Measurements from ENCODE around the gene AGXT2.

The AGXT2 gene

DNA sequence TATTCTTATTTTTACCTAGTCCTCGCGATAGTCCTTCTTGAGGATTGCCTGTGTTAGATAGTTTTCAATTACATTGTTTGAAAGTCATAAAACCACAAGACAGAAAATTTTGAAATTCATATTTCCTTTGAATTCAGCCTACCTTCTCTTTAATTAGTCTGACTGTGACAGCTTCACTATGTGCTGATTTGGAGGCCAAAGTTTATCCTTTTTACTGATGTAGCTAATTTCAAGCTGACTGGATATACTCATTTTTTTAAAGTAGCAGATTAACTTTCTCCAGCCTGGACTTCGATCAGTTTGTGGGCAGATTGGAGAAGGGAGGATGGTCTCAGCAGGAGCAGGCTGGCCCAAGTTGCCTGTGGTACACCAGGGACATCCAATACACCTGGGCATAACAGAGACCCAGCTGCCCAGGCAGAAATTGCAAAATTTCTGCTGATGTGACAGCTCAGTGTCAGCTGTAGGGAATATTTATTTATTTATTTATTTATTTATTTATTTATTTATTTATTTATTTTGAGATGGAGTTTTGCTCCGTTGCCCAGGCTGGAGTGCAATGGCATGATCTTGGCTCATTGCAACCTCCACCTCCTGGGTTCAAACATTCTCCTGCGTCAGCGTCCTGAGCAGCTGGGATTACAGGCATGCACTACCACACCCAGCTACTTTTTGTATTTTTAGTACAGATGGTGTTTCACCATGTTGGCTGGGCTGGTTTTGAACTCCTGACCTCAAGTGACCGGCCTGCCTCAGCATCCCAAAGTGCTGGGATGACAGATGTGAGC lies 24.2 kb downstream of the AGXT2 start:
- DNase-seq = no peak
- intact Hi-C loops (cut with DNase I) = no loop called here

DNA sequence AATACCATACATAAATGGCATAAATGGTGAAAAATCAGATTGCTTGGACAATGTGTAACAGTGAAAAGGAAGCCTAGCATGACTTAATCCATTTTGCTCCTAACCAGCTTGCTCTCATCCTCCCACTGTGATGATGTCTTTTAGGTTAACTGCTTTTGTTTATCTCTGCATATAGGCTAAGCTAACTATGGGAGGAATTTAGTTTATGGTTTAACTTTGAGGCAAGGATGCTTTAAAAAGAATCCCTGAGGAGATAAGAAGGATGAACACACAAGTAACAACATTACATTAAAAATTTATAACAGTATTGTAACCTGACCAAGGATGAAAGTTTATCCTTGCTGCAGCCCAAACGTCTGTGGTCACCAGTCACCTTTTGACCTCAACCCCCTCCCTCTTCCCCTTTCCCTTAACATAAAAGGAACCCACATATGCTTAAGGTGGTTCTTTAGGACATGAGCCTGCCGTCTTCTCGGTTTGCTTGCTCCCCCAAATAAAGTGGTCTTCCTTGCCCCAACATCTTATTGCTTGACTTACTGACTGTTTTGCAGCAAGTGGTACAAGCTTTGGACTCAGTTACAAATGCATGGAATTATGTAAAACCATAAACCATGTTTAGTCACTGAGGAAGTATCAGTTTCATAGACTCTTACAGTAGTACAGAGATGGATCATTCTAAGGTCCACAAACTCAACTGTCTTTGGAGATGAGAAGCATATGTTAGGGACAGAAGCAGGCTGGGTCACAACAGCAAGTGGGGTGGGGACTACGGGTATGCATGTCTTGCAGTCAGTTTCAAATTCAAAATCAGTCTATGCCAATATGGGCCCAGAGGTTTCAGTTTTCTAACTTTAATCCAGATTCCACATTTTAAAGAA lies 31.3 kb downstream of the AGXT2 start:
- intact Hi-C loops (cut with DNase I) = no loop called here
- no peak for DNase-seq

DNA sequence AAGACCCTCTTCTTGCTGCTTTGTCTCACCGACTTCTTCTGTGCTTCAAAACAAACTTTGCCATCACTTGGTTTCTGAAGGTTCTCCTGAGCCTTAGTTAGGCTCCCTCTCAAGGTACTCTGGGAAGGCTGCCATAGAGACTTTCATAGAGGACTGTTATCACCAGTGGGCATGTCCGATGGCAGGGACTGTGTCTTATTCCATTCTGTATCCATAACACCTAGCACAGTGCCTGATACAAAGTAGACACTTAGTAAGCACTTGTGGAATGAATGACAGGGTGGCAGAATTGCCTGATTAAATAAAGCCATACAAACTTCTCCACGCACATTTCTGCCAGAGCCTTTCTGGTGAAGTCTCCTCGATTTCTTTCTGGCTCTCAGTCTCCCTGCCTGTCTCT lies 32.7 kb downstream of the AGXT2 start:
- DNase-seq = no peak
- intact Hi-C loops (cut with DNase I) = no loop called here

DNA sequence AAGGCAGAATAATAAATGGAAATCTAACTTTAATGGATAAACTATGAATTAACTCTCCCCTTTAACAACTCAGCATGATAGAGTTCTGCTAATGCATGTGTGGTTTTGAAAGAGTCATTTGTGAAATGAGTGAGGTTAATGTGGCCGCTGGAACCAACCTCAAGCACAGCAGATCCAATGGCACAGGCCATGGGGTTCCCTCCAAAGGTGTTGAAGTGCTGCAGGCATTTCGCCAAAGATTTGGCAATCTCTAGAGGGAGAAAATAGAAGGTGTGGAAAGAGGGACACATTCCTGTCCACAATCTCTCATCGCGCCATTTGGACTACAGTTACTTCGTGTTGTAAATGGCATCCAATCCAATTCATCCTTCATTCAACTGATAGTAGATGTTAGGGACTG lies 35.0 kb downstream of the AGXT2 start:
- DNase-seq = no peak
- intact Hi-C loops (cut with DNase I) = no loop called here

DNA sequence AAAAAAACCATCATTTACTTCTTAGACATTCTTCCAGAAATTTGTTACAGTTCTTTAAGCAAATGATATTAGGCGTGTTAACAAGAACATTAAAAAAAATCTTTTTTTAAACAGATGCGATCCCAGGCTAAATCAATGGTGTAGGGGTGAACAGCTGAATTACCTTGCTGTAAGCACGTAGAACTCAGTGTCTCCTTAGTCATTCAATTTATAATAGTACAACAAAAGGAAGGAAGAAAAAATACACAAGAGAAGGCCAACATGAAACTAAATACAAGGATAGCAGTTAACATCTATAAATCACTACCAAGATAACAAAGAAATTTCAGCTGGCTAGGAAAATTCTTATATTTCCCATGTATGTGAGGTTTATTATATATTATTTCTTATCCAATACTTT lies 35.4 kb downstream of the AGXT2 start:
- intact Hi-C loops (cut with DNase I) = no loop called here
- DNase-seq = no peak

DNA sequence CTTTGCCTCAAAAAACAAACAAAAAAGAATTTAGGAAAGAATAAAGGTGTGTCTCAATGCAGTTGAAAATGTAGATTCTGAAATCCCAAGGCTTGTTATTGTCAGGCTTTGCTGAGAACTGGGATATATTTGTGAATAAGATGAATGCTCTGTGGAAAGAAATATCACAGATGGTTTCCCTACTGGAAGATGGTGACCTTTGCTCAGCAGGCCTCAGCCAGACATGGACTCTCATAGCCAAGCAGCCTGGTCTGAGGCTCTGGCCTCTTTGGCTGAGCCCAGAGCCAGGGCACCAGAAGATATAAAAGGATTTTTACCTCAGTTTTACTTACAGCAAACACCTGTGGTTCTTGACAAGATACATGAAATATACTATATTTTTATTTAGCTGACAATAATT lies 37.1 kb downstream of the AGXT2 start:
- DNase-seq = no peak
- intact Hi-C loops (cut with DNase I) = no loop called here

DNA sequence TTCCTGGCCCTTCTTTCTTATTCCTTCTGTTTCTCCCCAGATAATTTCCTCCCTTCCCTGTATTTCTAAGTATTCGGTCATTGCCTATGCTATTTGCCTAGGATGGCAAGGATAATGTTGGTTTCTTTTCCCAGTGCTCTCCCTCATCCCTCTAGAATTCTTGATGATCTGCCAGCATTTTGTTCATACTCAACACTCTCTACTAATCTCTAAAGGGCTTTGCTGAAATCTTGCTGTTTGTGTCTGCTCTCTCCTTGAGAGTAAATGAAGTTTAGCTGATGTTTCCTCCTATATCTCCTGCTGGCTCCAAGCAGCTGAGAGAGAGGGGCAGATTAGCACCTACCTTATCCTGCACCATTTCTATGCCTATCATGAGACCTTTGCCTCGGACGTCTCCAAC lies 38.1 kb downstream of the AGXT2 start:
- intact Hi-C loops (cut with DNase I) = no loop called here
- no peak for DNase-seq

DNA sequence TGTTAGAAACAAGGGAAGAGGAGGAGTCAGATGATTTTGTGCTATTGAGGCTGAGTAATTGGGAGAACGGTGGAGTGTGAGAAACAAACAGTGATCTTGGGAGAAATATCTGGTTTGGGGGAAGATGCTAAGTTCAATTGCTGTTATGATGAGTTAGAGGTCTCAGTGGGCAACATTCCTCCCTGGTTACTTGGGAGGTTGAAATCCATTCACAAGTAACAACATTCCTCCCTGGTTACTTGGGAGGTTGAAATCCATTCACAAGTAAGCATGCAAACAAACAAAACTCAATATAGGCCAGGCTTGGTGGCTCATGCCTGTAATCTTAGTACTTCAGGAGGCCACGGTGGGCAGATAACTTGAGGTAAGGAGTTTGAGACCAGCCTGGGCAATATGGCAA lies 38.7 kb downstream of the AGXT2 start:
- intact Hi-C loops (cut with DNase I) = no loop called here
- no peak for DNase-seq

DNA sequence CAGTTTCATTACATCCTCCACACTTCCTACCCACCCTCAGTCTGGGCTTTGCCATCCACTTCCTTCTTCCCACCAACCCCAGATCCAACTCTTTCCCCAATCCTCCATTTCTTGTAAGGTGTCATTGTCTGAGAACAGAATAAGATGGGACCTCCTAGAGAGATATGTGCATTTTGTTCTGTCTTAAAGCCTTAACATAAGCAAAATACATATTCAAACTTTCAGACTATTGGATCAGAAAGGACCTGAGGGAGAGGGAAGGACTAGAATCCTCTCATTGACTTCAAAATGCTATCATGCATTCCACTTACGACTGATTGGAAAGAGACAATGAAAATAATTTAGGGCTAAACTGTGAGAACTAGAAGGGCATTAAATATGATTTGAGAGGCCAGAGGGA lies 43.0 kb downstream of the AGXT2 start:
- intact Hi-C loops (cut with DNase I) = no loop called here
- DNase-seq = no peak

DNA sequence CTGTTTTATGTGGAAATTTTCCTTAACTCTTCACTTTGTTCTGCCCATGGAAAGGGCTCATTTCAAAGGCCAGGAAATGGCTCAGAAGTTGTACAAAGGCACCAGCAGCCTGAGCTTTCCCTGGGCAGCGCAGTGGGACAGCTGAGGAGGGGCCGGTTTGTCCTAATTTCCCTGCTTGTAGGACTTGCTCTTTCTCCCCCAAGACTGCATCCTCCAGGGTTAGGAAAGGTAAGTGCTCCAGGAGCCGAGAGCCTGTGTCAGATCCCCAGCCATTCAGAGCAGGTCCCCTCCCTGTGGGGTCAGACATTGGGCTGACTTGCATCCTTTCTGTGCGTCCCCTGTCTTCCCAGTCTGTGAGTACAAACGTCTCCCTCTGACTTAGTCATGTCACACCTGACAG lies 43.5 kb downstream of the AGXT2 start:
- intact Hi-C loops (cut with DNase I) = no loop called here
- no peak for DNase-seq

DNA sequence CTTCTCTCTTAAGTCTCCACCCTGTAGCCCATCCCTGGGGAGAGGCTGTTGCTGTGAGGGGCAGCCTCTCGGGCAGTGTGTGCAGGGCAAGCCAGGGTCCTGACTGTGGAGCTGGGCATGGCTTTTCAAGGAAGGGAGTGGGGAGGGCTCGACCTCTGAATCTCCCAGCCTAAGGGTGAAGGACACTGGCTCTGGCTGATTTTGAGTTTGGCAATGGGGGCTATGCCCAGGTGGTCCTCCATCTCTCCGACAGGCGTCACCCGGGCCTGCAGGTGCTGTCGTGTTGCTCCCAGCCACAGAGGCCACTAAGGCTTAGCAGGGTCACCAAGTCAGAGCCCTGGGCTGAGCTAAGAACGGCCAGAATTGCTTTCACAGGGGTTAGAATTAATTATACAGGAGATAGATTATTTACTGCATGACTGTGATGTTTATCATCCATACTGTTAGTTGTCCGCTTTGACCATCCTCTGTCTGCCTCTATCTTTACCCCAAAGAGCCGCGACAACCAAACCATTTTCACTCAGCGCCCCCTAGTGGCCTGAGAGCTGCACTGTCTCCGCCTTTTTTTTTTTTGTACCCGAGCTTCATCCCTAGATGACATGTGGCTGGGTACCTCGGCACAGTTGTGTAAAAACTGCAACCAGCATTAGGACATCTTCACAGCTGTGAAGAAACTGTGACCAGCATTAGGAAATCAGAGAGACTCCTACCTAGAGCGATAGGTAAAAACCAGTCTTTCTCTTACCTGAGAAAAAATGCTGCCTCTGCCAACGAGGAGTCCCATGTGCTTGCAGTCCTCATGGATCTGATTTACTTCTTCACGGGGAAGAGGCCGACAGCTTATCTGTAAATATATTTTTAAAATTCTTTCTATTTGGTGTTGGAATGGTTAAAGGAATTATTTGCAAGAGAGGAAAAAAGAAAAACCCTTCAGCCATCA lies 44.5 kb downstream of the AGXT2 start:
- peak in 7 of 10 donors; percentile 20 to 92 (median 55) for DNase-seq
- intact Hi-C loops (cut with DNase I) = loop anchor here (1.0 kb wide), 1 partner anchor 529 kb away; no protein-coding TSS in a partner anchor

DNA sequence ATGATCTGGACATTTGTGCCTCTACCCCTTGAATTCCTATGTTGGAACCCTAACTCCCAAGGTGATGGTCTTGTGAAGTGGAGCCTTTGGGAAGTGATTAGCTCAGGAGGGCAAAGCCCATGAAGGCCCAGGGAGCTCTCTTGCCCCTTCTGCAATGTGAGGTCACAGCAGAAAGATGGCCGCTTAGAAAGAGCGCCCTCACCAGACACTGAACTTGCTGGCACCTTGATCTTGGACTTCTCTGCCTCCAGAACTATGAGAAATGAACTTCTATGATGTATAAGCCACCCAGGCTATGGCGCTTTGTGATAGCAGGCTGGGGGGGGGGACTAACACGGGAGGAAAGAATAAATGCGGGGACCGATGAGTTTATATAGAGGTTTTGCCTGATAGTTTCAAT lies 45.3 kb downstream of the AGXT2 start:
- intact Hi-C loops (cut with DNase I) = no loop called here

DNA sequence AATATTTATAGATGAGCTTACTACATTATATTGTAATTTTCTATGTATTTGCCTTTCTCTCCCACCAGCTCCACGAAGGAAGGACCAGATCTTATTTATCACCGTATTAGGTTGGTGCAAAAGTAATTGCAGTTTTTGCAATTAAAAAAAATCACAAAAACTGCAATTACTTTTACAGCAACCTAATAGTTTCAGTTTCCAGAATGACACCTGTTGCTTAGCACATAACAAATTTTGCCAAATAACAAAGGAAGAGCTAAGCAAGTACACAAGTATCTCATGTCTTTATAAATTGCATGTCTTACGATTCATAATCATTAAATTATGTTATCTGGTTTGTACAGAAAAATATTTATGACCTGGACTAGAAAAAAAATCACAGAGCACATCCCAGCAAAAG lies 45.9 kb downstream of the AGXT2 start:
- intact Hi-C loops (cut with DNase I) = no loop called here
- DNase-seq = no peak

More for the DNA sequence above, 45.3 kb downstream of the AGXT2 start:
- DNase-seq = no peak

DNA sequence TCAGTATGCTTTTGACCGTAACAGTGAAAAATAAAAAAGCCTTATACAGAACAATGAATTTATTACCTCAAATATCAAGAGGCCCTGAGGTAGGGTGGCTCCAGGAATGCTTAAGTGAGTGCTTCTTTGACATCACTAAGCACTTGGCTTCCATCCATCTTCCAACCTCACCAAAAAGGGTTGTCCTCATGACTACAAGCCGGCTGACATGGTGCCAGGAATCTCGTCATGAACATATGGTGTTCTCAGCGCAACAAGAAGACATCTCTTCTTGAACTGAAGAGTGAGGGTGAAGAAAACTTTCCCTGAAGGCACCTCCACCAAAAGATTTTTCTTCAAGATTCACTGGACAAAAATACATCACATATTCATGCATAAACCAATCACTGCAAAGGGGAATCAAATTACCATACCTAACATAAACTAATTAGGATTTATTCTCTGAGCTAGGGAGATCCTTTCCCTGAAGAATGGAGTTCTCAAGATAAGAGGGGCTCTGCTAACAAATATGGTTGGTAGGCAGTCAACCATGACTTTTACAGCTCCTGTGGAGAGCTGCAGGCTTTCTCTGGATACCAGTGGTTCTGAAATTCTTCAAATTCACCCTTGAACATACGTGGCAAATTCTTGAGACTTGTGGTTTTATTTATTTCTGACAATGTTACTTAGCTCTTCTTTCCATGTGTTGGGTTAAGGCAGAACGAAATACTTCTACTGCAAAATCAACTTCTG lies 49.5 kb downstream of the AGXT2 start:
- intact Hi-C loops (cut with DNase I) = no loop called here
- DNase-seq = peak in 3 of 10 donors; percentile 12 to 35 (median 28)

DNA sequence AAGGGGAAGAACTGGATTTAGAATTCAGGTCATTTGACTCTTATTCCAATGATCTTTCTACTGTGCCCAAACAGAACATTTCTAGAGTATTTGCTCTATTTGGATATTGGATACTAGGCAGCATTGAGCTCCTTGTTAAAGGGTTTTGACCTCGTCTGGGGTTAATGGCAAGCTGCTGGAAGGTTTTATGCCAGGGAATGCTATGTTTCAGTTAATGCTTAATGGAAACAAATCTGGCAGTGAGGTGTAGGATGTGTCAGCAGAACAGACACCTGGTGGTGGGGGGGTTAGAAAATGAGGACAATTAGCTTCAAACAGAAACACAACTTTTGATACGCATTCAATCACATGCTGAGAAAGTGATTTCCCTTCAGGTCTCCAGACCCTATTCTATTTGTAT lies 51.5 kb downstream of the AGXT2 start:
- DNase-seq = no peak
- intact Hi-C loops (cut with DNase I) = no loop called here

DNA sequence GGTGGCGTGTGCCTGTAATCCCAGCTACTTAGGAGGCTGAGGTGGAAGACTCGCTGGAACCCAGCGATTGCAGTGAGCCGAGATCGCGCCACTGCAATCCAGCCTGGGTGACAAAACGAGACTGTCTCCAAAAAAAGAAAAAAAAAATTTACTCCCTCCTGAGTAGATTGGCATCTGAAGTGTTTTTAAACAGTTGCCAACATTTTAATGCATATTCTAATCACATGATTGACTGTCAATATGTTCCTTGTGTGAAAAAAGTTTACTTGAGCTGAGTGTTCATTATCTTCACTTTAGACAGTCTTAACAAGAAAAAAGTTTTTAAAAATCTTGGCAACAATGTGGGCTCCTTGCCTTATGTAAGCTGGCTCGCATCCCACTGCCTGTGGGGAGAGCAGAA lies 53.8 kb downstream of the AGXT2 start:
- intact Hi-C loops (cut with DNase I) = no loop called here

DNA sequence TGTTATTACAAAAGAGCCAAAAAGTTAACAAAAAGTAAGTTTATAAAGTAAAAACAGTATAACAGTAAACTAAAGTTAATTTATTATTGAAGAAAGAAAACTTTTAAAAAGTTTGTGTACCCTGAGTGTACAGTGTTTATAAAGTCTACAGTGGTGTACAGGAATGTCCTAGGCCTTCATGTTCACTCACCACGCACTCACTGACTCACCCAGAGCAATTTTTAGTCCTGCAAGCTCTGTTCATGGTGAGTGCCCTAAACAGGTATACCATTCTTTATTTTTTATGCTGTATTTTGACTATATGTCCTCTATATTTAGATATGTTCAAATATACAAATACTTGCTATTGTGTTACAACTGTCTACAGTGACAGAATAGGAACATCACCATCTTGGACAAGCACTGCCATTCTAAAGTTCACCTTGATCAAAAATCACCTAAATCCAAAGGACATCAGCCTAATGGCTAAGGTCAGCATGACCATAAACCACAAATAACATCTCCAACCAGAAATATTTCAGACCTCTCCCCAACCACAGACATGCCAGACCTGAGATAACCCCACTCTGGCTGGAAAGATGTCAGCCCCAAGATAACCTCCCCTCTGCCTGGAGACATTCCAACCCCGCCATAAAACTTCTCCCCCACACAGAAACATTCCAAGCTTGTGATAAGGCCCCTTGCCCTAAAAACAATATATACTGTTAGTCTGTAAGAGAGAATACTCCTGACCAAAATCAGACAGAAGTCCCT lies 56.1 kb downstream of the AGXT2 start:
- no peak for DNase-seq
- intact Hi-C loops (cut with DNase I) = no loop called here

More for the DNA sequence above, 53.8 kb downstream of the AGXT2 start:
- no peak for DNase-seq

DNA sequence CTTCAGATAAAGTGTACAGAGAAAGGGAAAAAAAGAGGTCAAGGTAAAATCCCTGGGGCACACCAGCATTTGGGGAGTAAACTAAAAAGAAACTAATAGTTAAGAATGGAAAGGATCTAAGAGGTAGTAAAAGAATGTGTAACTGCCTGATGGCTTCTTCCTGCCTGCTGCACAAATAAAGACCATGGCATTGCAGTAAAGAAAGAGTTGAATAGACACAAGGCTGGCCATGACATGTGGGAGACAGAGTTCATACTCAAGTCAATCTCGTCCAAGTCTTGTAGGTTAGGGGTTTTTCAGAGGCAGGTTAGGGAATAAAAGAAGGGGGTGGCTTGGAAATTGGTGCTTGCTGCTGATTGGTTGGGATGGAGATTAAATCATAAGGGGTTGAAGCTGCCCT lies 60.8 kb downstream of the AGXT2 start:
- intact Hi-C loops (cut with DNase I) = no loop called here
- DNase-seq = no peak

DNA sequence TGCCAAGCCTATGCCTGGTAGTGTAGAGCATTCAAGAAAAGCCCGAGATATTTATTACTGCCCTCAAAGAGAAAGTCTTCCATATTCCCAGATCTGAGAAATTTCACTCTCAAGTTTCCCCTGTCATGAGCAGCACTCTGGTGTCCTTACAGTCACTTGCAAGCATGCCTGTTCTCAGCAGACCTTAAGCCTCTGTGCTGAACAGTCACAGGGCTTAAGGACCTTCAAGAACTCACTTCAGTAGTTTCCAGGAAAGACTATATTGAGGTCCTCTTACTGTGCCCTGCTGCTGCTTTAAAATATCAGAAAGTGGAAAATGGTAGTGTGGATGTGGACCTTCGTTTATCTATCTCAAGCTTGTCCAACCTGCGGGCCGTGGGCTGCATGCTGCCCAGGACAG lies 64.9 kb downstream of the AGXT2 start:
- intact Hi-C loops (cut with DNase I) = no loop called here
- no peak for DNase-seq

Measured in posterior cingulate gyrus (tissue), 11 donors.